A673 (cell line): ENCODE results near the gene GIMD1. TPM values are rescaled to one million over a fixed set of nuclear protein-coding genes. Genes with fewer than 3 reads are reported as not detected.

Experiments used
- BruUV-seq: library from RNA; stranded (reverse); fragments of 400-500 nt; replicated peaks from 2 replicates; lab custom pipeline; 2021; lab: Mats Ljungman, UMichigan
- CTCF ChIA-PET: fragments of 300-600 bp; sonication (Branson Sonifier 250); formaldehyde crosslinking; loops from one replicate; lab custom pipeline; 2022; ENCODE audit warnings: antibody characterized with exemption; lab: Charles Lee
- POLR2A ChIA-PET: fragments of 300-600 bp; sonication (Branson Sonifier 250); formaldehyde crosslinking; loops from one replicate; lab custom pipeline; 2022; ENCODE audit warnings: antibody characterized with exemption; ENCODE audit not compliant: low non-redundant PET; lab: Charles Lee
- DNase-seq: peaks from one replicate; pipeline ENCODE4 v3.0.0-alpha.2; 2015; ENCODE audit warnings: low spot score
- H3K27ac ChIP-seq: fragments of 200-600 bp; sonication (generic); 2 replicates; pipeline ENCODE4 v1.5.1; 2016; ENCODE audit warnings: mixed run types, low read depth, mild to moderate bottlenecking, mixed read lengths, antibody characterized with exemption, low read length; ENCODE audit not compliant: poor library complexity, severe bottlenecking
- H3K27me3 ChIP-seq: fragments of 200-600 bp; sonication (generic); replicated peaks from 2 replicates; pipeline ENCODE4 v1.6.1; 2017; ENCODE audit warnings: mixed run types, low read depth, mild to moderate bottlenecking, mixed read lengths, antibody characterized with exemption, low read length; ENCODE audit not compliant: insufficient read depth, poor library complexity
- H3K36me3 ChIP-seq: fragments of 200-600 bp; sonication (generic); 2 replicates; pipeline ENCODE4 v1.6.1; 2016; ENCODE audit warnings: mixed run types, mild to moderate bottlenecking, mixed read lengths, antibody characterized with exemption, low read length; ENCODE audit not compliant: insufficient read depth, poor library complexity, severe bottlenecking
- H3K4me1 ChIP-seq: fragments of 200-600 bp; sonication (generic); 2 replicates; pipeline ENCODE4 v1.6.1; 2017; ENCODE audit warnings: mixed run types, mild to moderate bottlenecking, mixed read lengths, antibody characterized with exemption, low read length; ENCODE audit not compliant: insufficient read depth, poor library complexity, severe bottlenecking
- H3K4me3 ChIP-seq: fragments of 200-600 bp; sonication (generic); 2 replicates; pipeline ENCODE4 v1.5.1; 2016; ENCODE audit warnings: low read depth, mixed run types, mild to moderate bottlenecking, mixed read lengths, low read length; ENCODE audit not compliant: poor library complexity, severe bottlenecking
- H3K9me3 ChIP-seq: fragments of 200-600 bp; sonication (generic); 2 replicates; pipeline ENCODE4 v1.6.1; 2016; ENCODE audit warnings: mixed run types, low read depth, mild to moderate bottlenecking, mixed read lengths, antibody characterized with exemption, low read length; ENCODE audit not compliant: poor library complexity, severe bottlenecking
- CTCF ChIP-seq: fragments of 300-800, 200-600 bp; sonication (generic); conservative IDR thresholded peaks from 2 replicates; pipeline ENCODE4 v1.5.1; 2017; ENCODE audit warnings: low read depth, mild to moderate bottlenecking, antibody characterized with exemption, low read length, moderate library complexity, mixed read lengths
- EZH2 ChIP-seq: fragments of 200-600 bp; sonication (generic); IDR thresholded peaks from 2 replicates; pipeline ENCODE4 v1.6.1; 2017; ENCODE audit warnings: borderline replicate concordance, low read depth, mild to moderate bottlenecking, mixed read lengths, antibody characterized with exemption, low read length; ENCODE audit not compliant: poor library complexity, severe bottlenecking
- intact Hi-C: fragments of 100-400 bp; cut with micrococcal nuclease; formaldehyde crosslinking; loops from one replicate; pipeline ENCODE4 v1.10.0; 2022; ENCODE audit not compliant: unreplicated experiment
- total RNA-seq: library from RNA; stranded (reverse); gene quantifications from 2 replicates; pipeline ENCODE4 v1.2.3, GENCODE V29; 2021

Gene GIMD1
- total RNA-seq, 1 experiment from 2014 or later = not detected

- intact Hi-C loops = no loop called here
- no TSS peak for BruUV-seq
- CTCF ChIA-PET = no interaction called here
Observed at GRCh38 chr4:106337916-106338315, 30.7 kb downstream of the GIMD1 start.

GRCh38 chr4:106336618-106337017 is 32.0 kb downstream of the GIMD1 start:
- H3K9me3 ChIP-seq = no peaks in the 10 kb centered on the region
- H3K4me1 ChIP-seq = no peaks in the 10 kb centered on the region
- no peak for DNase-seq
- intact Hi-C loops = loop anchor here (1.0 kb wide), 1 partner anchor 32 kb away; the partner anchor contains the start of gene GIMD1
- no TSS peak for BruUV-seq
- ChIA-PET CTCF (no interaction called here), POLR2A (no interaction called here)
- no peaks in the 10 kb centered on the region for H3K27me3 ChIP-seq
- no peak overlapping the region for H3K27ac ChIP-seq
- no peak for TF ChIP-seq EZH2
- no peak for TF ChIP-seq CTCF
- H3K4me3 ChIP-seq = no peak overlapping the region
- peaks cover 68% of the 10 kb centered on the region for H3K36me3 ChIP-seq

More at GRCh38 chr4:106337916-106338315, 30.7 kb downstream of the GIMD1 start:
- H3K36me3 ChIP-seq = peaks cover 60% of the 10 kb centered on the region
- POLR2A ChIA-PET = no interaction called here
- no peak overlapping the region for H3K27ac ChIP-seq
- no peak for DNase-seq
- no peaks in the 10 kb centered on the region for H3K4me1 ChIP-seq
- H3K27me3 ChIP-seq = no peaks in the 10 kb centered on the region
- H3K9me3 ChIP-seq = no peaks in the 10 kb centered on the region
- H3K4me3 ChIP-seq = no peak overlapping the region
- TF ChIP-seq CTCF (no peak), EZH2 (no peak)

DNA sequence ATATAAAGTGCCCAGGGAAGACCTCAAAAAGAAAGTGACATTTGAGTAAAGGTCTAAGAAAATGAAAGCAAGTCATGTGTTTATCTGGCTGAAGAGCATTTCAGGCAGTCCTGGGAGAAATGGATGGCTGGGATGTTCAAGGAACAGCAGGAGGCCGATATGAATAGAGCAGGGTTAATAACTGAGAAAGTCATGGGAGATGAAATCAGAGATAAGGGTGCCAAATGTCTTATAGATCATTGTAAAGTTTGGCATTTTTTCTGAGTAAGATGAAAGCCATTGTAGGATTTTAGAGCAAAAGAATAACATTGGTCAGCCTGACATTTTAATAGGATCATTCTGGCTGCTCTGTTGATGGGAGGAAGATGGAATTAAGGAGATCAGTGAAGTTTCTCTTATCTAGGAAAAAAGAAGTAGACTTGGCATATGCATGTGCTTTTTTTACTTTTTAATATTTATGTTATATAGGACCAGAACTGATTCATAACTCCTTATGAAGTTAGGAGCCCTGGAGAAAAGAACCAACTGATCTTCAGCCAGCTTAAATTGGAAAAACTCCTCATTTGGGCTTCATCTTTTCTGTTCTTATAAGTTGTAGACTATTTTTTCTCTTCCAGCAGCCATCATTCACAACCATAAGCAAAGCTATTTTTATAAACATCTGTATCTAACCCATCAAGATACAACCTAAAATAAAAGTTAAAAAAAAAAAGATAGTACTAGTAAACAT is 33.7 kb downstream of the GIMD1 start:
- Histone ChIP-seq H3K4me3 (no peak overlapping the region), H3K27me3 (no peaks in the 10 kb centered on the region), H3K9me3 (no peaks in the 10 kb centered on the region), H3K36me3 (peaks cover 77% of the 10 kb centered on the region), H3K4me1 (no peaks in the 10 kb centered on the region), H3K27ac (no peak overlapping the region)
- ChIA-PET POLR2A (no interaction called here), CTCF (no interaction called here)
- TF ChIP-seq CTCF (no peak), EZH2 (no peak)
- intact Hi-C loops = no loop called here
- no TSS peak for BruUV-seq
- no peak for DNase-seq
